IPS-NIHi7 (cell line): ENCODE data around the gene TARS3.

ENCODE experiments used
- DNase-seq: peaks from one replicate; pipeline ENCODE4 v3.0.0; 2012; ENCODE audit warnings: mixed read lengths; ENCODE audit errors: extremely low spot score

TARS3 gene

GRCh38 chr15:101607108-101607507 lies 117.2 kb downstream of the TARS3 start:
- DNase-seq = no peak

DNA sequence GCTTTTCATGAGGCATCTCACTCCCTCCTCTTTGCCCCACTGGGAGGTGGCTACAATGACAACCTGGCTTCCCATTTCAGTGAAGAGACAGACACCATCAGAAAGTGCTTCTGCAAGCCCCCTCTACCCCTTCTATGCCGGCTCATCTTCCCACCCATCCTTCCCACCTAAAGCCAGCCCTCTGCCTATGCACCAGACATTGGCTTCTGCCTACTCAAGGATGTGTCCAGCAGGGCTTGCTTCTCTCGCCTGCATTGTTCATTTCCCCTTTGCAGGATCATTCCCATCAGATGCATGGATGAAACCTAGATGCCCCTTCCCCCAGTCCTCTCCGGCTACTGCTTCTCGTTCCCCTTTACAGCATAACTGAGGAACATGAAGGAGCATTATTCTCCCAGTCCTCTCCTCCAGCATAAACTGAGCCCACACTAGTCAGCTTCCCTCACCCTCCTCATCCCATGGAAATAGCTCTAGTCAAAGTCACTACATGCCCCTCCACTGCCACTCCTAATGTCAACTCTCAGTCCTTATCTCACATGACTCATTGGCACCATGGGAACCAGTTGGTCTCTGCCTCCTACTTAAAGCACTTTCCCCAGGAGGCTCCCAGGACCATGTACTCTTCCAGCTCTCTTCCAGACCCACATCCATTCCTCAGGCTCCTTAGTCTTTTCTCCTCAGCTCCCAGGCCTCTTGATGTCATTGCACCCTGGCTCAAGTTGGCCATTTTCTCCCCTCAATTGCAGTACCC lies 120.0 kb downstream of the TARS3 start:
- DNase-seq = no peak
